CD4-positive, CD25-positive, alpha-beta regulatory T cell (primary cell): ENCODE results near the gene KLRC4. TPM values are rescaled to one million over a fixed set of nuclear protein-coding genes. Genes with fewer than 3 reads are reported as not detected.
"Not testable (repeated sequence)": the region's sequence is repeated elsewhere in the genome, so short reads cannot be mapped to it uniquely, and the experiment has no call there.

Experiments used
- ATAC-seq, 2 donors: fragments of 150-1000 bp; cut with Tn5 transposase; one replicate each; pipeline ENCODE4 v1.10.0; 2021; ENCODE audit warnings: low read depth in 2 of 2, moderate number of reproducible peaks in 2 of 2, moderate library complexity in 1 of 2
- DNase-seq, 3 donors: peaks; one replicate each; pipeline versions ENCODE4 v3.0.0 to v3.0.0-alpha.2; 2012 to 2022; ENCODE audit warnings: mixed read lengths in 1 of 3
- H3K27ac ChIP-seq: one replicate; pipeline ENCODE4 v1.7.0; 2013; ENCODE audit warnings: mild to moderate bottlenecking, low read length; ENCODE audit not compliant: insufficient read depth, poor library complexity, severe bottlenecking
- H3K27me3 ChIP-seq: one replicate; pipeline ENCODE4 v1.7.0; 2013; ENCODE audit warnings: low read length; ENCODE audit not compliant: control insufficient read depth, insufficient read depth
- H3K36me3 ChIP-seq: one replicate; pipeline ENCODE4 v1.7.0; 2013; ENCODE audit warnings: mild to moderate bottlenecking, low read length, moderate library complexity; ENCODE audit not compliant: control insufficient read depth, insufficient read depth
- H3K4me1 ChIP-seq: 2 replicates; pipeline ENCODE4 v1.7.0; 2013; ENCODE audit warnings: mild to moderate bottlenecking, low read length; ENCODE audit not compliant: insufficient read depth, control insufficient read depth, poor library complexity, severe bottlenecking
- H3K4me3 ChIP-seq: one replicate; pipeline ENCODE4 v1.7.0; 2013; ENCODE audit warnings: low read depth, mild to moderate bottlenecking, low read length, moderate library complexity
- H3K9me3 ChIP-seq, 2 experiments: 1 replicate in 1 of 2; 2 replicates in 1 of 2; pipeline ENCODE4 v1.7.0; 2013; ENCODE audit warnings: low read length in 2 of 2, mild to moderate bottlenecking in 1 of 2, moderate library complexity in 1 of 2; ENCODE audit not compliant: control insufficient read depth in 2 of 2
- H3K27ac Mint-ChIP-seq, 3 donors: one replicate each; pipeline ENCODE4 v1.8.0; 2020 to 2022; ENCODE audit warnings: mild to moderate bottlenecking in 3 of 3, mixed read lengths in 3 of 3, moderate library complexity in 2 of 3
- H3K27me3 Mint-ChIP-seq: one replicate; pipeline ENCODE4 v1.8.0; 2022; ENCODE audit warnings: mild to moderate bottlenecking, mixed read lengths
- H3K36me3 Mint-ChIP-seq: one replicate; pipeline ENCODE4 v1.8.0; 2020; ENCODE audit warnings: mixed read lengths
- H3K4me1 Mint-ChIP-seq, 4 donors: one replicate each; pipeline ENCODE4 v1.8.0; 2020 to 2022; ENCODE audit warnings: mixed read lengths in 4 of 4, mild to moderate bottlenecking in 1 of 4
- H3K4me3 Mint-ChIP-seq, 4 donors: one replicate each; pipeline ENCODE4 v1.8.0; 2020 to 2022; ENCODE audit warnings: mild to moderate bottlenecking in 4 of 4, mixed read lengths in 4 of 4, moderate library complexity in 3 of 4
- H3K9me3 Mint-ChIP-seq, 7 donors: one replicate each; pipeline ENCODE4 v1.8.0; 2020 to 2022; ENCODE audit warnings: mixed read lengths in 7 of 7, mild to moderate bottlenecking in 3 of 7, moderate library complexity in 2 of 7
- polyA plus RNA-seq, 4 donors: library from polyadenylated mRNA; unstranded; fragments of 300-500 nt; fragmentation: Illumina TruSeq; gene quantifications; one replicate each; pipeline ENCODE4 v1.2.3, GENCODE V29; 2021
- total RNA-seq: library from RNA; stranded (reverse); gene quantifications from one replicate; pipeline ENCODE4 v1.2.3, GENCODE V29; 2022

The KLRC4 gene
- total and polyA plus RNA-seq, 5 donors from 2014 or later, result not detected

DNA sequence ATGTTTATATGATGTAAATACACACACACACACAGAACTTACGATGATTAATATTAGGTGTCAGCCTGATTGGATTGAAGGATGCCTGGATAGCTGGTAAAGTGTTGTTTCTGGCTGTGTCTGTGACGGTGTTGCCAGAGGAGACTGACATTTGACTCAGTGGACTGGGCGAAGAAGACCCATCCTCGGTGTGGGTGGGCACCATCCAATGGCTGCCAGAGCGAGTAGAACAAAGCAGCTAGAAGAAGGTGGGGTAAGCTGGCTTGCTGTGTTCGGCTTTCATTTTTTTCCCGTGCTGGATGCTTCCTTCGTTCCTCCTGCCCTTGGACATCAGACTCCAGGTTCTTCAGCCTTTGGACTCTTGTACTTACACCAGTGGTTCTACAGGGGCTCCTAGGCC, 31.6 kb upstream of the KLRC4 start:
- not testable (repeated sequence) for DNase-seq, H3K27me3 ChIP-seq, H3K27ac Mint-ChIP-seq, H3K36me3 ChIP-seq, H3K27ac ChIP-seq, H3K36me3 Mint-ChIP-seq, H3K4me3 ChIP-seq, H3K4me1 Mint-ChIP-seq, ATAC-seq, H3K4me1 ChIP-seq, H3K27me3 Mint-ChIP-seq, H3K9me3 ChIP-seq, H3K9me3 Mint-ChIP-seq, H3K4me3 Mint-ChIP-seq

DNA sequence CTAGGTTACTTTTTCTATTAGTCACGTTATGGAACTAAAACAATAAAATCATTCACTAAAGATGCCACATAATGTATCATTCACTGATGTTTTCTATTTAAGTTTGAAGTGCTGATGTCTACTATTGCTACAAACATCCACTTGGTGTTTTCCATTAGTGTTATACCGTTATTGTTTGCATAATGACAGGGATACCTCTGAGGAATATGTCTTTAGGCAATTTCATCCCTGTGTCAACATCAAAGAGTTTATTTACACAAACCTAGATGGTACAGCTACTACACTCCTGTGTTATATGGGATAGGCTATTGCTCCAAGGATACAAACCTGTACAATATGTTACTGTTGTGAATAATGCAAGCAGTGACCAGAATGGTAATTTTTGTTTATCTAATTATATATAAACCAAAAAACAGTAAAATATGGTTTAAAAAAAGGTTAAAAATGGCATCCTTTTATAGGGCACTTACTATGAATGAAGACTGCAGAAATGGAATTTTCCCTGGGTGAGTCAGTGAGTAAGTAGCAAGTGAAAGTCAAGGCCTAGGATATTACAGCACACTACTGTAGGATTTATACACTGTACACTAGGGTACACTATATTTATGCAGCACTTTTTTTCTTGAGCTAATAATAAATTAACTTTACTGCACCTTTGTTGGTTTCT, 30.2 kb upstream of the KLRC4 start:
- not testable (repeated sequence) for H3K4me1 ChIP-seq, H3K36me3 ChIP-seq, H3K27me3 Mint-ChIP-seq, H3K4me3 ChIP-seq, H3K36me3 Mint-ChIP-seq, H3K9me3 ChIP-seq, H3K4me3 Mint-ChIP-seq, H3K27ac ChIP-seq, H3K4me1 Mint-ChIP-seq, H3K27me3 ChIP-seq, DNase-seq, H3K27ac Mint-ChIP-seq, ATAC-seq, H3K9me3 Mint-ChIP-seq

DNA sequence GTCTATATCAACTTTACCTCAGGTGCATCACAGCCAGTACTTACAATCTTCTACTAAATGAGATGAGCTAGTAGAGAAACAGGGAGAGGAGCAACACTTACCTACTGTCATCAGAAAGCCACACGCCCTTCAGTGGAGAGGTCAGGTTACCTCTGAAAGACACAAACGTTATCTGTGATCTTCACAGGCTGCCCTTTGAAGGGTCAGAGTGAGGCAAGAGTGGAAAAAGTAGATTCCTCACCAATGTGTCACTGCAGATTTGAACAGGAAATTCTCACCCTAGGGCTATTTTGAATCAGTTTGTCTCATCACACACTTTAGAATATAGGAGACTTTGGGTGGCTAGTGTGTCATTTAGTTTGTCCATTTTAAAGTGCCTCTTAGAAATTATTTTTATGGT, 28.0 kb upstream of the KLRC4 start:
- not testable (repeated sequence) for H3K27me3 Mint-ChIP-seq, H3K4me3 ChIP-seq, H3K4me3 Mint-ChIP-seq, H3K36me3 ChIP-seq, H3K4me1 ChIP-seq, H3K36me3 Mint-ChIP-seq, DNase-seq, H3K27ac ChIP-seq, H3K27me3 ChIP-seq, H3K27ac Mint-ChIP-seq, H3K4me1 Mint-ChIP-seq, ATAC-seq, H3K9me3 ChIP-seq, H3K9me3 Mint-ChIP-seq

GRCh38 chr12:10435816-10436215, 26.3 kb upstream of the KLRC4 start, which contains the start of gene KLRC2:
KLRC2 (minus strand) TSS chr12:10436010; CDS start chr12:10435986, 24 bp downstream.
- not testable (repeated sequence) for H3K27me3 ChIP-seq, H3K27ac ChIP-seq, H3K36me3 ChIP-seq, H3K27ac Mint-ChIP-seq, H3K9me3 ChIP-seq, H3K27me3 Mint-ChIP-seq, H3K36me3 Mint-ChIP-seq, ATAC-seq, H3K9me3 Mint-ChIP-seq, H3K4me3 Mint-ChIP-seq, H3K4me3 ChIP-seq, H3K4me1 ChIP-seq, DNase-seq, H3K4me1 Mint-ChIP-seq

GRCh38 chr12:10430623-10431022, 21.1 kb upstream of the KLRC4 start:
- not testable (repeated sequence) for ATAC-seq, H3K4me3 Mint-ChIP-seq

DNA sequence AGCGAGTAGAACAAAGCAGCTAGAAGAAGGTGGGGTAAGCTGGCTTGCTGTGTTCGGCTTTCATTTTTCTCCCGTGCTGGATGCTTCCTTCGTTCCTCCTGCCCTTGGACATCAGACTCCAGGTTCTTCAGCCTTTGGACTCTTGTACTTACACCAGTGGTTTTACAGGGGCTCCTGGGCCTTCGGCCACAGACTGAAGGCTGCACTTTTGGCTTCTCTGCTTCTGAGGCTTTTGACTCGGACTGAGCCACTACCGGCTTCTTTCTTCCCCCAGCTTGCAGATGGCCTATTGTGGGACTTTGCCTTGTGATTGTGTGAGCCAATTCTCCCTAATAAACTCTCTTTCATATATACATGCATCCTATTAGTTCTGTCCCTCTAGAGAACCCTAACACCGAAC, 16.4 kb upstream of the KLRC4 start:
- H3K36me3 Mint-ChIP-seq, H3K4me3 Mint-ChIP-seq, H3K27ac ChIP-seq, H3K9me3 ChIP-seq, H3K4me1 ChIP-seq, DNase-seq, H3K4me1 Mint-ChIP-seq, H3K27me3 Mint-ChIP-seq, H3K36me3 ChIP-seq, ATAC-seq, H3K9me3 Mint-ChIP-seq, H3K4me3 ChIP-seq, H3K27me3 ChIP-seq: not testable (repeated sequence)
- H3K27ac Mint-ChIP-seq, result peak overlapping the region in 1 of 3 donors; percentile 63

More at GRCh38 chr12:10430623-10431022, 21.1 kb upstream of the KLRC4 start:
- H3K4me1 Mint-ChIP-seq, DNase-seq, H3K27me3 ChIP-seq, H3K27me3 Mint-ChIP-seq, H3K4me3 ChIP-seq, H3K4me1 ChIP-seq, H3K9me3 Mint-ChIP-seq, H3K27ac ChIP-seq, H3K36me3 Mint-ChIP-seq, H3K27ac Mint-ChIP-seq, H3K36me3 ChIP-seq, H3K9me3 ChIP-seq: not testable (repeated sequence)

- H3K27me3 Mint-ChIP-seq, H3K4me1 ChIP-seq, H3K9me3 Mint-ChIP-seq, H3K4me1 Mint-ChIP-seq, H3K27ac ChIP-seq, H3K36me3 ChIP-seq, H3K27ac Mint-ChIP-seq, ATAC-seq, H3K4me3 ChIP-seq, H3K36me3 Mint-ChIP-seq, H3K27me3 ChIP-seq, H3K4me3 Mint-ChIP-seq, H3K9me3 ChIP-seq, DNase-seq: not testable (repeated sequence)
Observed at GRCh38 chr12:10424260-10424899, 14.8 kb upstream of the KLRC4 start.

DNA sequence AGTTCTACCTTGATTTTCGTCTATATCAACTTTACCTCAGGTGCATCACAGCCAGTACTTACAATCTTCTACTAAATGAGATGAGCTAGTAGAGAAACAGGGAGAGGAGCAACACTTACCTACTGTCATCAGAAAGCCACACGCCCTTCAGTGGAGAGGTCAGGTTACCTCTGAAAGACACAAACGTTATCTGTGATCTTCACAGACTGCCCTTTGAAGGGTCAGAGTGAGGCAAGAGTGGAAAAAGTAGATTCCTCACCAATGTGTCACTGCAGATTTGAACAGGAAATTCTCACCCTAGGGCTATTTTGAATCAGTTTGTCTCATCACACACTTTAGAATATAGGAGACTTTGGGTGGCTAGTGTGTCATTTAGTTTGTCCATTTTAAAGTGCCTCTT, 12.6 kb upstream of the KLRC4 start:
- H3K27me3 Mint-ChIP-seq, DNase-seq, H3K27me3 ChIP-seq, H3K4me3 Mint-ChIP-seq, H3K27ac Mint-ChIP-seq, H3K9me3 Mint-ChIP-seq, H3K36me3 ChIP-seq, H3K27ac ChIP-seq, H3K4me1 Mint-ChIP-seq, H3K4me3 ChIP-seq, ATAC-seq, H3K4me1 ChIP-seq, H3K36me3 Mint-ChIP-seq, H3K9me3 ChIP-seq: not testable (repeated sequence)
